Left lung (tissue), 14 donors: ENCODE measurements around the gene PTPRCAP. TPM values are rescaled to one million over a fixed set of nuclear protein-coding genes. Genes with fewer than 3 reads are reported as not detected.
"Not testable (repeated sequence)": the region's sequence is repeated elsewhere in the genome, so short reads cannot be mapped to it uniquely, and the experiment has no call there.

ENCODE experiments used
- ATAC-seq: fragments of 200-7000 bp; cut with Tn5 transposase; one replicate; pipeline ENCODE4 v1.9.1; 2020; ENCODE audit warnings: moderate library complexity
- DNase-seq, 4 donors: peaks; one replicate each; pipeline ENCODE4 v3.0.0-alpha.2; 2013 to 2020
- H3K27ac ChIP-seq, 2 donors: fragments of 200-600 bp; sonication (generic) in 1 of 2; one replicate each; pipeline versions ENCODE4 v1.5.0 to v1.8.0; 2020 to 2021
- H3K27me3 ChIP-seq, 2 donors: fragments of 200-600 bp; sonication (generic) in 1 of 2; one replicate each; pipeline versions ENCODE4 v1.5.0 to v1.8.0; 2020 to 2021
- H3K36me3 ChIP-seq, 2 donors: fragments of 200-600 bp; sonication (generic) in 1 of 2; one replicate each; pipeline versions ENCODE4 v1.5.0 to v1.8.0; 2020 to 2021
- H3K4me1 ChIP-seq, 2 donors: fragments of 200-600 bp; one replicate each; pipeline ENCODE4 v1.8.0; 2021
- H3K4me3 ChIP-seq, 2 donors: fragments of 200-600 bp; sonication (generic) in 1 of 2; one replicate each; pipeline versions ENCODE4 v1.5.0 to v1.8.0; 2020 to 2021; ENCODE audit warnings: mild to moderate bottlenecking in 1 of 2
- H3K9me3 ChIP-seq, 2 donors: fragments of 200-600 bp; sonication (generic) in 1 of 2; one replicate each; pipeline versions ENCODE4 v1.5.0 to v1.8.0; 2020 to 2021
- intact Hi-C, 2 donors: fragments of 100-400 bp; cut with DNase I; formaldehyde crosslinking; loops; one replicate each; pipeline versions ENCODE4 v1.11.2 to v1.14.2; 2022
- long read RNA-seq, 12 donors: library from polyadenylated mRNA in 2 of 12; unstranded in 2 of 12; transcript quantifications; one replicate each; pipeline ENCODE4 v2.0.0 and lab custom pipeline, GENCODE V29; 2019 to 2026
- polyA plus RNA-seq, 6 donors: library from polyadenylated mRNA; unstranded; fragments of 120-200 nt; gene quantifications; one replicate each; pipeline ENCODE4 v1.2.1, GENCODE V29; 2013; ENCODE audit not compliant: insufficient read length in 6 of 6
- total RNA-seq, 2 donors: library from RNA; stranded (reverse); fragmentation: NEBNext Ultra II Directional; extraction: Animal tissue kit (Norgen Biotek cat#: 25700); gene quantifications; one replicate each; pipeline ENCODE4 v1.2.1, GENCODE V29; 2021
- TF ChIP-seq, protein P1 (sequence below), 2 donors: fragments of 200-600 bp; sonication (generic) in 1 of 2; IDR thresholded peaks; one replicate each; pipeline versions ENCODE4 v1.5.0 to v1.8.0; 2021; ENCODE audit warnings: antibody characterized with exemption in 2 of 2
- donor health status: DM: no; HTN: yes; CAD: no.
- donor health status: DM: no; HTN: no; CAD: no.

PTPRCAP gene
- 10 to 100 TPM in 1 of 2 donors, 1 to 10 TPM in 1; 5.4 to 12.5 TPM for total RNA-seq
- 1 to 10 TPM; 1.6 to 3.0 (median 2.2) TPM for polyA plus RNA-seq
- long read RNA-seq, donor 1, result 0 reads
- long read RNA-seq, donor 2, partial matches to known transcripts, result 0 of 3 reads
- long read RNA-seq, donor 2, other reads (novel, unspliced or antisense), result 0 of 3 reads
- long read RNA-seq, donor 3, partial matches to known transcripts, result 0 of 2 reads
- long read RNA-seq, donor 3, other reads (novel, unspliced or antisense), result 0 of 2 reads
- long read RNA-seq, donor 4, transcript PTPRCAP-201 (2 exons, 1,292 nt), result major isoform, 12 of 13 reads
- long read RNA-seq, donor 4, partial matches to known transcripts, result 1 of 13 reads
- long read RNA-seq, donor 4, other reads (novel, unspliced or antisense), result 0 of 13 reads
- long read RNA-seq, donor 5, result 0 reads
- long read RNA-seq, donor 6, partial matches to known transcripts, result 0 of 1 reads
- long read RNA-seq, donor 6, other reads (novel, unspliced or antisense), result 0 of 1 reads
- long read RNA-seq, donor 7, result 0 reads
- long read RNA-seq, donor 8, partial matches to known transcripts, result 0 of 1 reads
- long read RNA-seq, donor 8, other reads (novel, unspliced or antisense), result 0 of 1 reads
- long read RNA-seq, donor 9, result 0 reads
- long read RNA-seq, donor 10, transcript PTPRCAP-201 (2 exons, 1,292 nt), result major isoform, 18 of 18 reads
- long read RNA-seq, donor 10, partial matches to known transcripts, result 0 of 18 reads
- long read RNA-seq, donor 10, other reads (novel, unspliced or antisense), result 0 of 18 reads
- long read RNA-seq, donor 11, result 0 reads
- long read RNA-seq, donor 12, partial matches to known transcripts, result 0 of 3 reads
- long read RNA-seq, donor 12, other reads (novel, unspliced or antisense), result 0 of 3 reads

DNA sequence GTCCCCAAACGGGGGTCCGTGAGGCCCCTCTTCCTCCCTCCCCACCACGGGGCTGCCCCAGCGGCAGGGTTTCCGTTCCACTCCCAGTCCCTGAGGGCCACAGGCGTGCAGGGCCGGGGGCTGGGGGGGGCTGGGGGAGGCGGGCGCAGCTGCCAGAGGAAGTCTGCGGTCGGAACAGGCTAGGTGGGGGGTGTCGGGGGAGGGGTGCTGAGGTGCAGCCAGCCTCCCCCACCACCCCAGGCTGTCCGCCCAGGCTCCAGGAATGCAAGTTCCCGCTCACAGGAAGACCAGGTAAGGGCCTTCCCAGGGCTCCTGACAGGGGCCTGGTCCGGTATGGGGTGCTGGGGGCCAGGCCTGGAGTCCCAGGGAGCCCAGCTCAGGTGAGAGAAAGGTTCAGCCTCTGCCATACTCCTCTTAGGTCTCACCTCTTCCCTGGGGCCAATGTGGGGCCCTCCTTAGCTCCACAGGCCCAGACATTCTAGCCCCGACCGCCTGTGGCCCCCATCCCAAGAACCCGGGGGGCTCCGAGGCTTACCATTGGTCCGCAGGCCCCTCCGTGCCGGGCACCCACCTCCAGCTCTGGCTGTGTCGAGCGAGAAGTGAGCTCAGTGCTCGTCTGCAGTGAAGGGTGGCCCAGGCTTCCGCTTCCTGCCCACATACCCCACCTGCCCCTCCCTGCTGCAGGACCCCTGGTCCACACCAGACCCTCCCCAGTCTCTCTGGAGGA lies at the start of gene PTPRCAP:
PTPRCAP (minus strand) TSS at position 601 of the 727 bp plus-strand sequence; CDS start at position 538, 63 bp downstream.
- intact Hi-C loops, result no loop called here
- Histone ChIP-seq H3K4me1 (peaks cover under 1 to 64% of the 10 kb centered on the region in 2 donors), H3K27ac (peak within 1 kb of the TSS in 1 of 2 donors; percentile 45), H3K27me3 (no peaks in the 10 kb centered on the region), H3K9me3 (no peaks in the 10 kb centered on the region), H3K36me3 (peaks cover 0 to 95% of the 10 kb centered on the region in 2 donors), H3K4me3 (peak within 1 kb of the TSS in 1 of 2 donors; percentile 34)
- peak; percentile 7 for ATAC-seq
- TF ChIP-seq, protein P1, sequence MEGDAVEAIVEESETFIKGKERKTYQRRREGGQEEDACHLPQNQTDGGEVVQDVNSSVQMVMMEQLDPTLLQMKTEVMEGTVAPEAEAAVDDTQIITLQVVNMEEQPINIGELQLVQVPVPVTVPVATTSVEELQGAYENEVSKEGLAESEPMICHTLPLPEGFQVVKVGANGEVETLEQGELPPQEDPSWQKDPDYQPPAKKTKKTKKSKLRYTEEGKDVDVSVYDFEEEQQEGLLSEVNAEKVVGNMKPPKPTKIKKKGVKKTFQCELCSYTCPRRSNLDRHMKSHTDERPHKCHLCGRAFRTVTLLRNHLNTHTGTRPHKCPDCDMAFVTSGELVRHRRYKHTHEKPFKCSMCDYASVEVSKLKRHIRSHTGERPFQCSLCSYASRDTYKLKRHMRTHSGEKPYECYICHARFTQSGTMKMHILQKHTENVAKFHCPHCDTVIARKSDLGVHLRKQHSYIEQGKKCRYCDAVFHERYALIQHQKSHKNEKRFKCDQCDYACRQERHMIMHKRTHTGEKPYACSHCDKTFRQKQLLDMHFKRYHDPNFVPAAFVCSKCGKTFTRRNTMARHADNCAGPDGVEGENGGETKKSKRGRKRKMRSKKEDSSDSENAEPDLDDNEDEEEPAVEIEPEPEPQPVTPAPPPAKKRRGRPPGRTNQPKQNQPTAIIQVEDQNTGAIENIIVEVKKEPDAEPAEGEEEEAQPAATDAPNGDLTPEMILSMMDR (IDR thresholded peaks at IDR 0.05), result no peak
- DNase-seq, result peak in 1 of 4 donors; percentile 72

- intact Hi-C loops, result no loop called here
- H3K36me3 ChIP-seq, result peaks cover 0 to 49% of the 10 kb centered on the region in 2 donors
- no peak overlapping the region for H3K4me3 ChIP-seq
- H3K4me1 ChIP-seq, result peaks cover 18 to 47% of the 10 kb centered on the region in 2 donors
- DNase-seq (peak in 1 of 4 donors; percentile 69), ATAC-seq (no peak)
- no peak overlapping the region for H3K27ac ChIP-seq
- no peaks in the 10 kb centered on the region for H3K27me3 ChIP-seq
- TF ChIP-seq, protein P1 (IDR thresholded peaks at IDR 0.05), result no peak
- no peaks in the 10 kb centered on the region for H3K9me3 ChIP-seq
These were observed 49.2 kb upstream of the PTPRCAP start for GRCh38 chr11:67486481-67487195.

GRCh38 chr11:67485873-67486361 lies 48.4 kb upstream of the PTPRCAP start:
- H3K27me3 ChIP-seq, intact Hi-C loops, ATAC-seq, H3K4me3 ChIP-seq, H3K9me3 ChIP-seq, H3K27ac ChIP-seq: not testable (repeated sequence)
- H3K4me1 ChIP-seq, result peaks cover 18 to 47% of the 10 kb centered on the region in 2 donors
- peak in 1 of 4 donors; percentile 39 for DNase-seq
- peaks cover 0 to 41% of the 10 kb centered on the region in 2 donors for H3K36me3 ChIP-seq

DNA sequence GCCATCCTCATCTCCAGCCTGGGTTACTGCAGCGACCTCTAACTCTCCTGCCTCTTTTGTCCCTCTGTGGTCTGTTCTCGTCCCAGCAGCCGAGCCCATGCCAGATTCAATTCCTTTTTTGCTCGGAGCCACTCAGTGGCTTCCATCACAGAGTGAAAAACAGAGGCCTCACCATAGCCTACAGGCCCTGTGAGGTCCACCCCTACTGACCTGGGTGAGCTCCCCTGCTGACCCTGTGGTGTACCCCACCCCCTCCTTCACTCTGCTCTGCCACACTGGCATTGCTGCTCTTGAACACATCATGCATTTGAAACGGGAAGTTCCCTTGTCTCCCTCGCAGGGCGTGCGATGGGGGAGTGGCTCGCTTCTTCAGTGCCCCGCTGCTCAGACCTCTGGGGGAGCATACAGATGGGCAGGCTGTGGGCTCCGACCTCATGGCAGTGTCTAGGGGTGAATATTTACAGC lies 47.4 kb upstream of the PTPRCAP start:
- ATAC-seq (no peak), DNase-seq (peak in 1 of 4 donors; percentile 81)
- H3K27me3 ChIP-seq, result no peaks in the 10 kb centered on the region
- H3K4me3 ChIP-seq, result no peak overlapping the region
- intact Hi-C loops, result no loop called here
- peaks cover 18 to 47% of the 10 kb centered on the region in 2 donors for H3K4me1 ChIP-seq
- H3K9me3 ChIP-seq, result no peaks in the 10 kb centered on the region
- no peak overlapping the region for H3K27ac ChIP-seq
- TF ChIP-seq, protein P1 (IDR thresholded peaks at IDR 0.05), result no peak
- peaks cover 0 to 31% of the 10 kb centered on the region in 2 donors for H3K36me3 ChIP-seq
